Measurements from ENCODE around the gene ANKS6. TPM values are rescaled to one million over a fixed set of nuclear protein-coding genes. Genes with fewer than 3 reads are reported as not detected.

ANKS6 gene
- total RNA-seq, 1 experiment from 2014 or later: 39.2 TPM

GRCh38 chr9:98712987-98713386 is 83.4 kb downstream of the ANKS6 start:
- no peak overlapping the region for H3K9ac ChIP-seq (ENCODE audit: low read length)
- H3K27me3 ChIP-seq (ENCODE audit: insufficient read depth, low read length): peaks cover 31% of the 10 kb centered on the region
- H3K4me1 ChIP-seq (ENCODE audit: control insufficient read depth in 1 of 2, insufficient read depth in 2 of 2, low read length in 2 of 2): no peaks in the 10 kb centered on the region
- no peaks in the 10 kb centered on the region for H3K79me2 ChIP-seq (ENCODE audit: insufficient read depth, low read length)
- ChIA-PET CTCF (no interaction called here), POLR2A (no interaction called here), RAD21 (ENCODE audit: low non-redundant PET in 1 of 2, low total read pairs in 2 of 2, uncharacterized antibody in 2 of 2, unreplicated experiment in 2 of 2) (no interaction called here)
- H2AFZ ChIP-seq (ENCODE audit: low read depth, low read length, poor library complexity, severe bottlenecking): no peak overlapping the region
- BruUV-seq (replicated peaks): no TSS peak
- H3K4me2 ChIP-seq (ENCODE audit: low read length): no peak overlapping the region
- no peaks in the 10 kb centered on the region for H4K20me1 ChIP-seq (ENCODE audit: insufficient read depth)
- DNase-seq (ENCODE audit: low read depth, low spot score) (no peak), ATAC-seq (no peak)
- no peak overlapping the region for H3K27ac ChIP-seq (ENCODE audit: low read depth, low read length)
- H3K9me3 ChIP-seq (ENCODE audit: control insufficient read depth in 1 of 2, insufficient read depth in 1 of 2, low read depth in 1 of 2, low read length in 2 of 2): no peaks in the 10 kb centered on the region
- H3K4me3 ChIP-seq (replicated peaks in 1 of 2; ENCODE audit: low read depth in 1 of 2, low read length in 2 of 2): no peak overlapping the region
- intact Hi-C loops (cut with micrococcal nuclease): no loop called here
- TF ChIP-seq ZBTB33 (IDR thresholded peaks at IDR 0.05; ENCODE audit: extremely low read depth, insufficient replicate concordance, low read length) (no peak), SIN3A (IDR thresholded peaks at IDR 0.05; ENCODE audit: low read depth) (no peak), FOSL1 (IDR thresholded peaks at IDR 0.05; ENCODE audit: low read depth) (no peak), CEBPB (IDR thresholded peaks at IDR 0.05; ENCODE audit: low read depth) (no peak), POLR2AphosphoS5 (IDR thresholded peaks at IDR 0.05; ENCODE audit: low read depth, low read length) (no peak), ELF1 (IDR thresholded peaks at IDR 0.05; ENCODE audit: borderline replicate concordance, low read depth) (no peak), EZH2phosphoT487 (IDR thresholded peaks at IDR 0.05; ENCODE audit: borderline replicate concordance) (no peak)
- TF ChIP-seq, protein P1, sequence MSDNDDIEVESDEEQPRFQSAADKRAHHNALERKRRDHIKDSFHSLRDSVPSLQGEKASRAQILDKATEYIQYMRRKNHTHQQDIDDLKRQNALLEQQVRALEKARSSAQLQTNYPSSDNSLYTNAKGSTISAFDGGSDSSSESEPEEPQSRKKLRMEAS (IDR thresholded peaks at IDR 0.05): no peak
- TF ChIP-seq, protein P2, sequence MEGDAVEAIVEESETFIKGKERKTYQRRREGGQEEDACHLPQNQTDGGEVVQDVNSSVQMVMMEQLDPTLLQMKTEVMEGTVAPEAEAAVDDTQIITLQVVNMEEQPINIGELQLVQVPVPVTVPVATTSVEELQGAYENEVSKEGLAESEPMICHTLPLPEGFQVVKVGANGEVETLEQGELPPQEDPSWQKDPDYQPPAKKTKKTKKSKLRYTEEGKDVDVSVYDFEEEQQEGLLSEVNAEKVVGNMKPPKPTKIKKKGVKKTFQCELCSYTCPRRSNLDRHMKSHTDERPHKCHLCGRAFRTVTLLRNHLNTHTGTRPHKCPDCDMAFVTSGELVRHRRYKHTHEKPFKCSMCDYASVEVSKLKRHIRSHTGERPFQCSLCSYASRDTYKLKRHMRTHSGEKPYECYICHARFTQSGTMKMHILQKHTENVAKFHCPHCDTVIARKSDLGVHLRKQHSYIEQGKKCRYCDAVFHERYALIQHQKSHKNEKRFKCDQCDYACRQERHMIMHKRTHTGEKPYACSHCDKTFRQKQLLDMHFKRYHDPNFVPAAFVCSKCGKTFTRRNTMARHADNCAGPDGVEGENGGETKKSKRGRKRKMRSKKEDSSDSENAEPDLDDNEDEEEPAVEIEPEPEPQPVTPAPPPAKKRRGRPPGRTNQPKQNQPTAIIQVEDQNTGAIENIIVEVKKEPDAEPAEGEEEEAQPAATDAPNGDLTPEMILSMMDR (IDR thresholded peaks at IDR 0.05 in 2 of 3, conservative IDR thresholded peaks at IDR 0.05 in 1 of 3; ENCODE audit: borderline replicate concordance in 1 of 3, insufficient read depth in 1 of 3, low read depth in 2 of 3, low read length in 2 of 3): no peak
- no peaks in the 10 kb centered on the region for H3K9me2 ChIP-seq (ENCODE audit: insufficient read depth)
- H3K36me3 ChIP-seq (ENCODE audit: control insufficient read depth in 1 of 2, insufficient read depth in 2 of 2, low read length in 2 of 2): no peaks in the 10 kb centered on the region

All from HCT116 (cell line).